ENCODE measurements around the gene PRKACB. TPM values are rescaled to one million over a fixed set of nuclear protein-coding genes. Genes with fewer than 3 reads are reported as not detected.

PRKACB gene
- total and polyA plus RNA-seq, 2 of the 8 experiments (the other 6 are each of a cell fraction or from before 2014, with no cell fraction given): 7.8 to 31.0 TPM

DNA sequence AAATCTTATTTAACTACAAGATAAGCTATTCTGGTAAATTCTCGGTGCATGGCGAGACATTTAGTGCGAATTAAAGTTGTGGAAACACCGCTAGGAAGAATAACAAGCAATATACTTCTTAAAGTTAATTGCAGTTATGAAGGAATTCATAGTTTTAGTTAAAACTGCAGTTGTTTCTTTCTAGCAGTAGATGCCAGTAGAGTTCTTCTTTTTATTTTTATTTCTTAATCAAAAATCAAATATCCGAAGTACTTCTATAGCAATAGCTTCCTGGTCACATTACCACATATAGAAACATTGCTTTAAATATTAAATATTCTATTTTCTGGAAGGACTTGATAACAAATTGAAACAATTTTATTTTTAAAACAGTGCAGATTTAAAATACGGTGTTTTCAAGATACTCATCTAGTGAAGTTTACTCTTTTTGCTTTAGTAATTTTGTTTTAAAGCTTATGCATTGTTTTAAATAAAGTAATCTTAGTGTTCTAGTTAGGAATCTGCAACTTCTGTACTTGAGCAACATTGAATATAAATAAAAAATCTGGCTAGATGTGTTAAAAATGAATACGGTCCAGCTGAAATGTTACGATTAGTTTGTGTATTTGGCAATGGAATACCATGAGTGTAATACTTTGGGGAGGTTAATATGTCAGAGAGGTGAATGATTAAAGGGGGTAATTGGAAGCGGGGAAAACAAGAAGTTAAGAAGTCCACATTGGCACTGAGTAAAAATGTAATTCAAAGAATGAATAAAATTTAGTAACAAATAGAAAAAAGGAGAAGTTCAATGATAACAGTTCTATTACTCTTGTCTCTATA, 2.7 kb upstream of the PRKACB start:
- CTCF ChIA-PET (ENCODE audit: partially characterized antibody): interaction anchor here (0.7 to 2.3 kb wide), 7 partner anchors 45 to 723 kb away, joined by 4 to 5 read pairs (median 4); no protein-coding TSS in a partner anchor

More for the DNA sequence above, 2.7 kb upstream of the PRKACB start:
- Histone ChIP-seq H2BK120ac (replicated peaks; ENCODE audit: low read depth, low read length) (no peak overlapping the region), H3K23ac (ENCODE audit: insufficient read length) (no peak overlapping the region), H3K4me2 (ENCODE audit: insufficient read depth in 1 of 2, low read depth in 2 of 2, low read length in 2 of 2) (no peak overlapping the region), H3K14ac (ENCODE audit: insufficient read length) (no peak overlapping the region), H3K23me2 (ENCODE audit: low read depth, low read length) (no peaks in the 10 kb centered on the region), H3K18ac (ENCODE audit: extremely low read depth, low read length) (no peak overlapping the region), H4K8ac (ENCODE audit: extremely low read depth, insufficient read depth, low read length) (no peak overlapping the region), H3K36me3 (ENCODE audit: control insufficient read depth in 2 of 4, insufficient read depth in 4 of 4, low read length in 3 of 4) (no peaks in the 10 kb centered on the region), H3K79me2 (ENCODE audit: control insufficient read depth in 1 of 2, insufficient read depth in 2 of 2, low read length in 2 of 2) (no peaks in the 10 kb centered on the region), H3K56ac (replicated peaks; ENCODE audit: insufficient read length, low read depth, low read length) (no peak overlapping the region), H3K4me3 (ENCODE audit: extremely low read depth in 1 of 4, insufficient read depth in 2 of 4, low read depth in 3 of 4, low read length in 4 of 4) (no peak overlapping the region), H3K4ac (replicated peaks; ENCODE audit: insufficient read length, low read depth, low read length) (no peak overlapping the region), H4K5ac (ENCODE audit: insufficient read length, low read depth, low read length) (no peak overlapping the region), H2BK15ac (ENCODE audit: low read length) (no peak overlapping the region), H3K4me1 (replicated peaks in 1 of 4; ENCODE audit: control insufficient read depth in 3 of 4, insufficient read depth in 4 of 4, low read length in 3 of 4) (no peaks in the 10 kb centered on the region), H2AK5ac (ENCODE audit: low read depth, low read length) (no peak overlapping the region), H4K91ac (replicated peaks; ENCODE audit: insufficient read length, low read length) (no peak overlapping the region), H3K9ac (replicated peaks in 1 of 4; ENCODE audit: extremely low read depth in 1 of 4, low read depth in 3 of 4, low read length in 3 of 4) (no peak overlapping the region), H3K9me3 (ENCODE audit: insufficient read depth in 2 of 2, low read depth in 1 of 2, low read length in 1 of 2) (no peaks in the 10 kb centered on the region), H4K20me1 (replicated peaks in 1 of 2; ENCODE audit: control insufficient read depth in 1 of 2, insufficient read depth in 2 of 2, low read length in 2 of 2) (no peaks in the 10 kb centered on the region), H2BK5ac (ENCODE audit: low read depth, low read length) (no peak overlapping the region), H2BK20ac (ENCODE audit: low read length) (no peak overlapping the region), H3K79me1 (ENCODE audit: low read depth, low read length) (no peaks in the 10 kb centered on the region), H3K27me3 (replicated peaks in 1 of 4; ENCODE audit: control insufficient read depth in 3 of 4, extremely low read depth in 1 of 4, insufficient read depth in 3 of 4, low read length in 3 of 4) (no peaks in the 10 kb centered on the region), H2BK12ac (ENCODE audit: low read depth, low read length) (no peak overlapping the region), H3K27ac (ENCODE audit: low read depth, low read length) (no peak overlapping the region), H2AFZ (ENCODE audit: low read length) (no peak overlapping the region)
- no peak for FAIRE-seq
- 94 to 100% methylated on average over 1 to 9 of the region's 9 CpGs for WGBS, 2 experiments (ENCODE audit: extremely low coverage in 1 of 2, insufficient coverage in 1 of 2, insufficient read length in 1 of 2, insufficient replicate concordance in 2 of 2, low coverage in 1 of 2, low lambda C conversion rate in 2 of 2, missing lambda C conversion rate in 1 of 2)
- TF ChIP-seq NRF1 (IDR thresholded peaks at IDR 0.05; ENCODE audit: low read depth, low read length) (no peak), CTCF (IDR thresholded peaks at IDR 0.05; ENCODE audit: control extremely low read depth in 1 of 3, insufficient read depth in 1 of 3, low read depth in 1 of 3, low read length in 3 of 3) (peak in 1 of 3 experiments; percentile 16; a peak in 1 of 4 replicates), RAD21 (IDR thresholded peaks at IDR 0.05 in 1 of 2, conservative IDR thresholded peaks at IDR 0.05 in 1 of 2; ENCODE audit: low read depth in 2 of 2, low read length in 2 of 2) (peak in 1 of 2 experiments; percentile 36; a peak in 2 of 4 replicates), SIN3A (conservative IDR thresholded peaks at IDR 0.05 in 1 of 2, IDR thresholded peaks at IDR 0.05 in 1 of 2; ENCODE audit: low read depth in 1 of 2, low read length in 2 of 2) (no peak)
- no peak for DNase-seq (ENCODE audit: low read depth in 1 of 2, low spot score in 2 of 2)
- POLR2A ChIA-PET (ENCODE audit: partially characterized antibody): no interaction called here

Measured in H1 (cell line).